Activated CD8-positive, alpha-beta memory T cell treated with anti-CD3 and anti-CD28 coated beads, Interleukin-2, amount 50 U/mL, for 4 hours (primary cell): Measurements from ENCODE around the gene TDP1.
"Not testable (repeated sequence)": the region's sequence is repeated elsewhere in the genome, so short reads cannot be mapped to it uniquely, and the experiment has no call there.

ENCODE experiments used
- DNase-seq: peaks from one replicate; pipeline ENCODE4 v3.0.0-alpha.2; 2020

Gene TDP1

DNA sequence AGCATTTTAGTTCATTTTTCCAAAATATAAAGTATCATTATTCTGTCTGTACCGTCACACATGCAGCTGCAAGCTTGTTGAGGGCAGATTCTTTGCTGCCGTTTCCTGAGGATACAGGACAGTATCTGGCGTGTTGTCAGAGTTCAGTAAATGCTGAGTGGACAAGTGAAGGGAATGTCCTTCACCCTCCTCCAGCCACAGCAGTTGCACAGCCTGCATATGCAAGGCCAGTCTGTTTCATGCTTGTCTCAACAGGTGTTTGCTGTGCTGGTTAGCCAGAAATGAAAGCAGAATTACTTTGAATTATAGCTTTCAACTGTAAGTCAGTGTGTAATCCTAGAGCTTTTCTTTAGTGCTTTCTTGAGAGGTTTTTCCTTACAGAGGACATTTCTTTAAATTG is 36.5 kb downstream of the TDP1 start:
- no peak for DNase-seq

DNA sequence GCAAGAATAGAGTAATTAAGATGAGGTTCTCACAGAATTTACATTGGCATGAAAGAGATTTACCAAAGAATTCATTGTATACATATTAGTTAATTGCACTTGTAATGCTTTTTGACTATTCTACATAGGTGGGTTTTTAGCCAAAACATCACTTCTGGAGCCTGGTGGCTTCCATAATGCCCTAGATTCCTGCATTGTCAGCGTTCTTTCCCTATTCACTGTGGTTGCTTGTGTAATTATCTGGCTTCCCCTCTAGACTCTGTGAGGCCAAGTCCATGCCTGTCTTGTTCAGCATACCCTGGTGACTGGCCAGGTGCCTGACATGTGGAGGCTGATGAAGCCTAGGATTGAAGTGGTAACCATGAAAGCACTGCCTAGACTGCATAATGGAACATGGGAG is 41.2 kb downstream of the TDP1 start:
- DNase-seq, result no peak

DNA sequence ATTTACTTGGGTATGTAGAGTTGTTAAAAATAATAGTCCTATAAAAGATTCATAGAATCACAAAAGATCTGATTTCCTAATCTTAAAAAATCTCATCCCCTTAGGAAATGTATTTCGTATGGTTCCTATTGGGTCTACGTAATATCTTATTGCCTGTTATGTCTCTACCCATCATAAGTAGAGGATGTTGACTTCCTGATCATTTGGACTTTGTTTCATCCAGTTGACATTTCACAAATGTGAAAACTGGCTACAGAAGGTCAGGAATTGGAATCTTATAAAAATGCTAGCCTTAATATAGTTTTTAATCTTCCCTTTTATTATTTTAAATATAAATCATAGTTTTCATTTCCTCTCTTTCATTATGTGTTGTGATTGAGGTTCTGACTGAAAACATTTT is 45.2 kb downstream of the TDP1 start:
- DNase-seq, result no peak

DNA sequence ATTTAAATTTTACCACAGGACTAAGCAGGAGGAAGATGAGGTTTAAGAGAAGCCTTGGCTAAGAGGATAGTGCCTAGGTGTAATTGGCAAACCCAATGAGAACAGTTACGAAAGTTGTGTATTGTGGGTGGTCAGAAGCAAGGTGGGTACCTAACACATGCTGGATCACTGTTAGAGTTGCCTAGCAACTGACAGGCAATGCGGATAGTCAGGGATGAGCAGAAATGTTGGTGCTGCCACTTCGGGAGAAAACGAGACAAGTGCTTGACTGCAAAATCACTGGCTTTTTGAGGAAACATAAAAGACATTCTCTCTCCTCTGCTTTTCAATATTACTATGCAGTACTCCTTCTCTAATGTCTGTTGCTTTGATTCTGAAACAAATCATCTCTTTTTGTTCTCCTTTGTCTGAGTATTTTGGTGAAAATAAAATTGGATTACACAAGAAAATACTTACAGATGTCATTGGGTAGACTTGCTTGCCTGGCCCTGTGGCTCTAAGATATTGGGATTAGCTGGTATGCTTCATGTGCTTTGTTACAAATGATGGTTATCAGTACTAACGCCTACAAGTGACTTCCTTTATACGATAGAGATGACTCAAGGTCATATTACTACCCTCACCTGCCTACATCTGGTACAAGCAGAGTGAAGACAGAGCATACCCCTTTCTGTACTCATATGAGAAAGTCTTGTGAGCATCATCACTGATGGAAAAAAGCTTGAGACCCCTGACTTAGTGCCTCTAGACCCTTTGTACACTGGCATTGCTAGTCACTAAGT is 48.0 kb downstream of the TDP1 start:
- no peak for DNase-seq

DNA sequence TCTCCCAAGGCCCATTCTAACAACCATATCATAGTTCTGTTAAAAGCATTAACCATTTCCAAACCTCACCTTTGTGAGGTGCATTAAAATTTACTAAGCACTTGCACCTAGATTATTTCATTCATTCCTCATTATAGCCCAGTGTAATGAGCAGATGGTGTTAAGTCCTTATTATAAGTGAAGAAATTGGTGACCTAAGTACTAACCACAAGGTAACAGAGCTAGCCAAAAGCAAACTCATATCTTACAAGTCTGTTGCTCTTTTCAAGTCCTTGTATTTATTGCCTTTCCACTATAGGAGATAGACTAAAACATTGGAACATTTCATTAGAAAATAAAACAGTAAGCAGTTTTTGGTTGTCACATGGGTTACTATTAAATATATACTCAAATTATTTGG is 49.7 kb downstream of the TDP1 start:
- no peak for DNase-seq

DNA sequence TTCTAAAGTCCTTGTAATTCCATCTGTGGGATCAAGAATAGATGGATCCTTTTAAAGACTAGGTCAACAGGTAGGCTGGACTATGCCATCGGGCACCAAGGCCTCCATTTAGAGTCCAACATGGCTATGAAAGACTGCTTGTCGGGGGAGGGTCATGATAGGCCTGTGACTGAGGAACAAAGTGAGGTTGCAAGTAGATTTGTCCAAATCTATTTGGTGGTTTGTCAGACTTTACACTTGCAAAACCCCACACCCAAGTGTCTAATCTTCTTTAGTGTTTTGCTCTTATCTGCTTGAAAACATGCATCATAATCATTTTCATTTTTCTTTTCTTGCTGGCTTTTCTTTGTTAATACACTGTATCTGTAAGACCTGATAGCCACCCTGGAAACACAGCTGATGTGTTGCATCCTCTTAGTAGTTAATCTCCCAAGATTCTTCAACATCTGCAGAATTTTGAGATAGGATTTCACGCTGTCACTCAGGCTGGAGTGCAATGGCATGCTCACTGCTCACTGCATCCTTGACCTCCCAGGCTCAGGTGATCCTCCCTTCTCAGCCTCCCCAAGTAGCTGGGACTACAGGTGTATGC is 50.3 kb downstream of the TDP1 start:
- no peak for DNase-seq

DNA sequence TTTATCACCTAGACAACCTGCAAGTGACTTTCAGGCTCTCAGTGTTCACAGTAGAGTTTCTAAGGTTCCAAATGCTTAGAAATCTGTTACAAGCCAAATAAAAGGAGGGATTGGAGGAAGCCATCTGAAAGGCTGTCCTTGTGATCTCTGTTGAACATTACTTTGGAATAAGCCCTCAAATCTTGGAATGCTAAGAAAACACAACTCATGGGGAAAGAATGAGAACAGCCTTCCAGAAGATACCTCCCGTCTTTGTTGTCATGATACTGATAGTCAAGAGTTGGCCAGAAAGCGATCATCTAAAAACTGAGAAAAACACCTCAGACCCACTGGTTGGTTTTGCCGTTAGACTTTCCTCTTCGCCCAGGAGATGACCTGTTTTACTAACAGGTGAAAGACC is 61.6 kb downstream of the TDP1 start:
- no peak for DNase-seq

DNA sequence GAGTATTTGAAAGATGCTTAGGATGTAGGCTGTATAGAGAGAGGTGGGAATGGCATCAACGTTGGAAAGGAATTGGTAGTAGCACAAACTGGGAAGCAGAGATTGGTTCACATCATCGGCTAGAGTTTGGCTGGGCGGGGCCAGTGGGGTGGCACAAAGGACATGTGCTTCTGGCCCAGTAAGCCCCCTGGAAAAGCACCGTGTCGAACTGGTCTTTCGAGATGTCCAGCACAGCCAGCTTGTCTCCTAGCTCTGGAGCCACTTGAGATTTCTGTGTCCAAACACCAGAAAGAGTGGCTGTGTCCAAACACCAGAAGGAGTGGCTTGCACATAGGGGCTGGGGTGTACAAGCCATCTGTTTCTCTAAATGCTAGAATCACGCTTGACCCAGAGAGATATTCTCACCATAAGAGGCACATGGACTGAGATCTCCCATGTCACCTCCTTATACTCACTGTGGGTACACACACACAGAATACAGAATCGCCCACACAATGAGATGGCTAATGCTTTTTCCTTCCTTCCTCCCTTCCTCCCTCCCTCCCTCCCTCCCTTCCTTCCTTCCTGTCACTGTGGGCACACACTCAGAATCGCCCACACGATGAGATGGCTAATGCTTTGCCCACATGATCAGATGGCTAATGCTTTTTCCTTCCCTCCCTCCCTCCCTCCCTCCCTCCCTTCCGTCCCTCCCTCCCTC is 64.2 kb downstream of the TDP1 start:
- DNase-seq, result no peak

DNA sequence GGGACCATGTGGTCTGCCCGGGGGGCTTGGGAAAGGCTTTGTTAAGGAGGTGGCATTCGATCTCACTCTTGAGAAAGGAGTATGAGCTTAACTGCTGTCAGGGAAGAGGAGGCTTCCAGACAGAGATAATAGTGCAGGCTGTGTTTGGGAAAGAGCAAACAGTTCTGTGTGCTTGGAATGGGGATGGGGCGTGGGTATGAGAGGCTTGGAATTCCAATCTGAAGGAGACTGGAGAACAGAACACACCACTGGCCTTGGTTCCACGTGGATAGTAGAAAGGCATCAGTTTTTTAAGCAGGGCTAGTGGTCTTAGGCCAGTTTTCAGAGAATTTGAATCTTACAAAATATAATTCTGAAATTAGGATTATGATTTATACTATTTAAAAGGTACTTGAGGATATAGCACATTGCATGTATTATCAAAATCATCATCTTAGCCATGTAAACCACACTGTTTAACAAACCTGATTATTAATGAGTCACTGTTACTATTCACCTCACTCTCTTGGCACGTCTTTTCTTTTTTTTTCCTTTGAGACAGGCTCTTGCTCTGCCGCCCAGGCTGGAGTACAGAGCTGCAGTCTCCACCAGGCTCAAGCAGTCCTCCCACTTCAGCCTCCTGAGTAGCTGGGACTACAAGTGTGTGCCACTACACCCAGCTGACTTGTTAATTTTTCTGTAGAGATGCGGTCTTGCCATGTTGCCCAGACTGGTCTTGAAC is 67.6 kb downstream of the TDP1 start:
- DNase-seq, result no peak

DNA sequence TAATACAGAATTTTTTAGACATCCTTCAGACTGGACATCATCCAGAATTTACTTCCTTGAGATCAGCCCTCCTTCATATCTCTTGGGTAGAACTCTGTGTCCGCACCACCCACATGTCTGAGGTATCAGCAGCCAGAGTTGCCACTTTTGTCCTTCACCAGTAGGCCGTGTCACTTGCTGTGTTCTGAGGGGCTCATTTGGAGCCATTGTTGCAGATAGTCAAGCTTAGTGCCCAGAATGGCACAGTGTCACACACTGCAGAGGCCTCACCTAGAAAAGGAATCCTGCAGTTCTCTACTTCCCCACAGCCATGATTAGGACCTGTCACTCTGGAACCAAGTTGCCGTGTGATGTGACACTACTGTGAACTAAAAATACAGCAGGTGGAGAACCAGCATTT is 69.2 kb downstream of the TDP1 start:
- no peak for DNase-seq

DNA sequence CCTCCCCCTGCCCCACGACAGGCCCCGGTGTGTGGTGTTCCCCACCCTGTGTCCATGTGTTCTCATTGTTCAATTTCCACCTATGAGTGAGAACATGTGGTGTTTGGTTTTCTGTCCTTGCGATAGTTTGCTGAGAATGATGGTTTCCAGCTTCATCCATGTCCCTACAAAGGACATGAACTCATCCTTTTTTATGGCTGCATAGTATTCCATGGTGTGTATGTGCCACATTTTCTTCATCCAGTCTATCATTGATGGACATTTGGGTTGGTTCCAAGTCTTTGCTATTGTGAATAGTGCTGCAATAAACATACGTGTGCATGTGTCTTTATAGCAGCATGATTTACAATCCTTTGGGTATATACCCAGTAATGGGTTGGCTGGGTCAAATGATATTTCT is 70.9 kb downstream of the TDP1 start:
- not testable (repeated sequence) for DNase-seq

DNA sequence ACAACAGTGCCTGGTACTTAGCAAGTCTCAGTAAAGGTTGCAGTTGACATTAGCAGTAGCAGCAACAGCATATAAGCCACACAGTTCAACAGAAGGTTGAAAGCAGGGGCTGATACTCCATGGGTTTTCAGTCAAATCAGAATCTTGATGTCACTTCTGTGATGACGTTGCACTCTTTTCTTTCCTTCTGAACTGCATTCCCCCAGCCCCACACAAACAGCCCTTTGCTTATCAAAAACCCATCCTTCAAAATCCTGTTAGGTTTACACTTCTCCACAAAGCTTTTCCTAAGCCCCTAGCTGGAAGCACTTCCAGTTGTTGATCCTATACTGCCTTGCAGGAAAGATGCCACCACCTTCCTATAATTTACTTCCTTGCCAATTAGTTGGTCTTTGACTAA is 72.1 kb downstream of the TDP1 start:
- no peak for DNase-seq

DNA sequence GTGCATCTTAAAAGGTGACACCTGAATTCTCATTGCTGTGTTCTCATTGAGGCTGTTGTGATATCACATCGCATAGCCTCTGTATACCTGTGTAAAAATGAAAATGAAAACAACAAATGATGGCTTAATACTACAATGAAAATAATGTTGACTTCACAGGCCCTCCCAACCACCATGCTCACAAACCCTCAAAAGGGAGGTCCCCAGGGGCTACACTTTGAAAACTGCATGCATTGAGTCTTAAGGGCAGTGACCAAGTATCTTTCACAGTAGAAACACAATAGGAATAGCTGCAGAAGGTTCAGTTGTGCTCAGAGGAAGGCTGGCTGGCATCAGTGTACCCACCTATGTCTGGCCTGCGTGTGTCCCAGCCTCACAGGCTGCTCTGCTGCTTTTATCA is 78.4 kb downstream of the TDP1 start:
- DNase-seq, result no peak

DNA sequence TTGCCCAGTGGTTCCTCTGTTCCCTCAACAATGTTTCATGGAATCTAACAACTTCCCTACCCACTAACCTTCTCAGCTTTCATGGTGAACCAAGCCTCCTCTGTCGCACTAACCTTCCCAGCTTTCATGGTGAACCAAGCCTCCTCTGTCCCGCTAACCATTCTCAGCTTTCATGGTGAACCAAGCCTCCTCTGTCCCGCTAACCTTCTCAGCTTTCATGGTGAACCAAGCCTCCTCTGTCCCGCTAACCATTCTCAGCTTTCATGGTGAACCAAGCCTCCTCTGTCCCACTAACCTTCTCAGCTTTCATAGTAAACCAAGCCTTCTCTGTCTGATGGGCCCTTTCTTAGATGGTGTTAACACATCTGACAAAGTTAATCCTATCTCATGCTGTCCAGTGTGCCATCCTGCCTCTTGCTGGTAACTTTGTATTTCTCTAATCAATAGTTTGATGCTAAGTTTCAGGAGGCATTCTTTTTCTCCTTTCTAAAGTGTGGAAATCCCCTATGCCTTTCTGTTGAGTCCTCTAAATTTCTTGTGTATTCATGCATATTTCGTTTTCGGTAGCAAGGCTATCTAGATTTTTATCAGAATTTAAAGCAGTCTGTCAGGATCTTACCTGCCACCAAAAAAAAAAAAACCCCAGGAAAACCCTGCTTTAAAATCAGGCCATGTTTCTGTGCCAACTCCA is 79.3 kb downstream of the TDP1 start:
- no peak for DNase-seq

DNA sequence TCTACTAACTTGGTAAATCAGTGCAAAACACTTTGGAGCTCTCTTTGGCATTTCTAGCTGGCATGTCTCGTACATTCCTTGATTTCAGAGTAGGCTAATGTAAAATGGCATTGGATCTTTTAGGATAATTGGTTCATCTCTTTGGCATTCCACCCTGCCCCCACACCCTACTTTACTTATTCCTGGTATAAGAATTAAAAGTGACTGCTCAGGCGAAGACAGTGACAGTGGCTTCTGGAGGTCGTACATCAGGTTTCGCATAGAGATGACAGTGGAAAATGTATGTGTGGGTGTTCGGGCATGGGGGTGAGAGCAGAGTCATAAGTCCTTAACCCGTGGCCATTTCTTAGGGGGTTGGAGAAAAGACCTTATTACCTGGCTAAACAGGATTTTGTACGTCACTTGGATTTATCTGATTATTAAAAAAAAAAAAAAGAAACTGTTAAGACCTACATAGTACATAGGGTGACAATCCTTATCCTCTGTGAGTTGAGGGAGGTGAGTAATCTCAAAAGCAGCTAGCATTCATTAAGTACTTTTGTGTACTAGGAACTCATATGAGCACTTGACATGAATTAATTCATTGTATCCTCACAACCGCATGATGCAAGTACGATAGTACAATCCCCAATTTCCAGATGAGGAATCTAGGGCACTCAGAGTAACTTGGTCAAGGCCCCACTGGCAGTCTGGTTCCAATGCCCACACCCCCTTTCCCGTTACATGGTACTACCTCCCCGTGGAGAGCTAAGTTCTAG is 83.7 kb downstream of the TDP1 start:
- DNase-seq, result no peak

DNA sequence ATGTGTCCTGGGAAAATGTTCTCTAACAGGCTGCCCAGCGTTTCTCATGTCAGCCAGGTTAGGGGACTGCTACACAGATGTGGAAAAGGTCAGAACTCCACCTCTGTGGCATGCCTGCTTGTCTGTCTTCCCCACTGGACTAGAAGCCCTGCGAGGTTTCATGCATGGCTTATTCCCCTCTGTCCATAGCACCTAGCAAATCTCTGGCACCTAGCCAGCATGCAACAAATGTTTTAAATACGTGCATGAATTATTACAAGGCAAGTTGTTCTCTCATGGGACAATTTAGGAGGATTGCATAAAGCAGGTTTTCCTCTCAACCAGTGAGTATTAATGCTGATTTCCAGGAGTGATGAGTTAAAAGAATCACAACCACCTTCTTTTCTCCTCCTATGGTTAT is 84.7 kb downstream of the TDP1 start:
- no peak for DNase-seq

DNA sequence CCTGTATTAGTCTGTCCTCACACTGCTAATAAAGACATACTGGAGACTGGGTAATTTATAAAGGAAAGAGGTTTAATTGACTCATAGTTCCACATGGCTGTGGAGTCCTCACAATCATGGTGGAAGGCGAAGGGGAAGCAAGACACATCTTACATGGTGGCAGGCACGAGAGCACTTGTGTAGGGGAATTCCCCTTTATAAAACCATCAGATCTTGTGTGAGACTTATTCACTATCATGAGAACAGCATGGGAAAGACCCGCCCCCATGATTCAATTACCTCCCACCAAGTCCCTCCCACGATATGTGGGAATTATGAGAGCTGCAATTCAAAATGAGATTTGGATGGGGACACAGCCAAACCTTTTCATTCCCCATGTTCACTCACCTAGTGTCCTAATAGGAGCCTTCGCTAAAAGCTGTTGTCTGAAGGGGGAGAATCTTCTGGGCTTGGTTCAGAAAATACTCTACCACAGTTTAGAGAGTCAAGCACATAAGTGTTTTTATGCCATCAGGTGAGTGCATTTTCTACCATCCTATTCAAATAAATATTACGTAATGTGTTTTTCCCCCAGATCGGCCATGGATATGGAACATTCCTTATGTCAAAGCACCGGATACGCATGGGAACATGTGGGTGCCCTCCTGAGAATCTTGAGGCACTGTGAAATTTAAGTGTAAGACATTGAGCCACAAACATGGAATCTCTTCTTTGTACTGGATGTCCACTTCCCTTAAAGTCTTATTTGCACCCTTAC is 86.9 kb downstream of the TDP1 start:
- no peak for DNase-seq

DNA sequence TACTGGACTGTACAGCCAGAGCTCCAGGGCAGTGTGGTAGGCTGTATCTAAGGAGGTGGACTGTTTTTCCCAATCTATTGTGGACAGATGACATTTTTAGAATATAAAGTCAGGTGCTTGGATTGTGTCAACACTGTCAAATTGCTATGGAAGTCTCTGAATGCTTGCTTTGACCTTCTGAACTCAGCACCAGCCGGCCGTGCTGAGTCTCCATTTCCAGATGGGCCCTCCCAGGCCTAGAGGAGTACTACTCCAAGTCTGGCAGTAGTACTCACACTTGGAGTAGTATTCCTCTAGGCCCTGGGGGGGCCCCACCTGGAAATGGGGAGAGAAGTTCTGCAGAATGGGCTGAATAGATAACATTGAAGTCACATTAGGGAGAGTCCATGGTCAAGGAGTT is 89.9 kb downstream of the TDP1 start:
- DNase-seq, result no peak

DNA sequence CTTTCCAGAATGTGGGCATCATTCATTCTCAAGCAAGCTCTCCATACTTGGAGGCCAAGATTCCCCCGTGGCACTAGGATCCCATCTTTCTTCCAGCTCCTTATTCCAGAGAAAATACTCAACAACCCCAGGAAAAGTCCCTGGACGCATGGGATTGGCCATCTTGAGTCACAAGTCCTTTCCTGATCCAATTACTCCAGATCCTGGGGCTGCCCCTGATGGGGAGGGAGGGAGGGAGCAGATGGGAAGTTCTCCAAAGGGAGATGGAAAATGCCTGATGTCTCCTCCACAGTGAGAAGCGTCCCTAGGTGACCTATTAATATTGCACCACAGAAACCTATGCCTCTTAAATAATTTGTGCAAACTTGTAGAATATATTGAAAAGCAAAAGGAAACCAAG is 93.7 kb downstream of the TDP1 start:
- no peak for DNase-seq

DNA sequence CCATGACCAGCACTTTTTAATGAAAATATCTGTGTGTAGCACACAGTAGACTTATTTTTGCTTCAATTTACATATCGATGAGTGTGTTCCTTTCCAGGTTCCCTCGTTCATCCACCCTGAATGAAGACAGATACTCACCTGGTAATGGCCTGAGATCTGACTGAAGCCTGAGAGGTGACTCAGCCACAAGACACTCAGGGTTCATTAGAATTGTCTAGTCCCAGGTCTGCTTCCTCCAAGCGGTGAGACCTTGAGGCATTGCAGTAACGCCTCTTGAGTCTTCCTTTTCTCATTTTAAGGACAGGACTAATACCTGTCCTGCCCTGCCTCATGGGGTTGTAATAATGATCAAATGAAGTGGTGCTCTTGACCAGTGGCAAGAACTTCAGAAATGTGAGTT is 94.5 kb downstream of the TDP1 start:
- no peak for DNase-seq

DNA sequence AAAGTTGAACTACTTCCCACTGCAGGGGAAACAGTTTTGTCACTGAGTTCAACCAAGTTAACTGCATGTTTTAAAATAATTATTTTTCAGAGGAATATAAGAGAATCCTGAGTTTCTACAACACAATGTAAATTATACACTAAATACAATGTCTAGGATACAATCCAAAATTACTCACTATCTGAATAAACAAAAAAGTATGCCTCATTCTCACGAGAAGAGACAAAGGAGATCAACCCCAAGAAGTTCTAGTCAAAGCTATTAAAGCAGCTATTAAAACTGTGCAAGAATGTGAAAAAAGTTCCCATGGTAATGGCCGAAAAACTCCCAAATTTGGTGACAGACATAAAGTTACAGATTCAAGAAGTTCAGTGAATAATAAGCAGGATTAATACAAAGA is 97.3 kb downstream of the TDP1 start:
- no peak for DNase-seq

DNA sequence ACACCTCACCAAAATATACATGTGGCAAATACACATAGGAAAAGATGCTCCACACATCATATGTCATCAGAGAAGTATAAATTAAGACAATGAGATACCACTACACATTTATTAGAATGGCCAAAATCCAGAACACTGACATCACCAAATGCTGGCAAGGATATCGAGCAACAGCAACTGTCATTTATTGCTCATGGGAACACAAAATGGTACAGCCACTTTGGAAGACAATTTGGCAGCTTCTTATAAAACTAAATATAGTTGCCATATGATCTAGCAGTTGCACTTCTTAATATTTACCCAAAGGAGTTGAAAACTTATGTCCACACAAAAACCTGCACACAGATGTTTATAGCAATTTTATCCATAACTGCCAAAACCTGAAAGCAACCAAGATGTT is 99.1 kb downstream of the TDP1 start:
- DNase-seq, result no peak
